Subcutaneous adipose tissue (tissue), 4 donors: ENCODE measurements around the gene N4BP3. TPM values are rescaled to one million over a fixed set of nuclear protein-coding genes. Genes with fewer than 3 reads are reported as not detected.

Experiments used
- CTCF ChIP-seq: fragments of 450-650 bp; IDR thresholded peaks from one replicate; pipeline ENCODE4 v1.5.1; 2016; ENCODE audit warnings: low read depth, mild to moderate bottlenecking, control low read depth, antibody characterized with exemption, moderate library complexity
- total RNA-seq, 4 donors: library from RNA; depleted of rRNA; stranded (reverse); fragments of >200 nt; gene quantifications; one replicate each; pipeline ENCODE4 v1.1.0, GENCODE V29; 2016

N4BP3 gene
- total RNA-seq, 4 donors from 2014 or later, result 0.17 to 3.0 (median 0.55) TPM

GRCh38 chr5:178112545-178112944 lies 787 bp upstream of the N4BP3 start:
- TF ChIP-seq CTCF, result no peak

GRCh38 chr5:178113841-178114324 lies 551 bp downstream of the N4BP3 start:
- TF ChIP-seq CTCF, result no peak

DNA sequence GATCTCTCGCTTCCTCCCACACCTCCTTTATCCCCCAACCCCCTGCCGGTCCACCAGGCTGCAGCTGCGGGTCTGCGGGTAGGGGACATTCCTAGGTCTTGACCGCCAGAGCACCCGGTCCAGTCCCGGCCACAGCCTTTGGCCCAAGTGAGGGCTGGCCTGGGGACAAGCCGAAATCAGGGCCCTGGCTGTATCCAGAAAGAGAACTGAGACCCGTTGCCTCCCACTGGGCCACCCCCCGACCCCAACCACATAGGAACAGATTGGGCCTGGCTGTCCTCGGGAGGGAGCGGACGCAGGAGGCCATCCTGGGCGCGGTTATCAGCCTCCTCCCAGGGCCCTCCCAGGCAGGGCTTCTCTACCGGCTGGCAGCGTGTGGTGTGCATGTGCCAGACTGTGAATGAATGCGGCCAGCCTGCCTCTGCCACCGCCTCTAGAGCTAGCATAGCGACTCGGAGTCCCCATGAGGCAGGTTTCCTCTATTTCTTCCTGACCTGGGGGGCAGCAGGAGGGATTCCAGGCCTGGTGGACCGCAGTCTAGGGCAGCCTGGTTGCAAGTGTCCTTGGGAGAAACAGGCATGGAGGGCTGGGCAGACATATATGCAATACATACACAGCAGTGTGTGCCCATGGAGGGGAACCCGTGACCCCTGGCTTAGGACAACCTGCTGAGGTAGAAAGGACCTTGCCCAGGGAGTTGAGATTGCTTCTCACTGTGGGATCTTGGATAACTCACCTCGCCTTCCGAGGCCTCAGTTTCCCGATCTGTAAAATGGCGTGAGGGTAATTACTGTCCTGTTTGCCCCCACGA lies 1.2 kb downstream of the N4BP3 start:
- TF ChIP-seq CTCF, result no peak

DNA sequence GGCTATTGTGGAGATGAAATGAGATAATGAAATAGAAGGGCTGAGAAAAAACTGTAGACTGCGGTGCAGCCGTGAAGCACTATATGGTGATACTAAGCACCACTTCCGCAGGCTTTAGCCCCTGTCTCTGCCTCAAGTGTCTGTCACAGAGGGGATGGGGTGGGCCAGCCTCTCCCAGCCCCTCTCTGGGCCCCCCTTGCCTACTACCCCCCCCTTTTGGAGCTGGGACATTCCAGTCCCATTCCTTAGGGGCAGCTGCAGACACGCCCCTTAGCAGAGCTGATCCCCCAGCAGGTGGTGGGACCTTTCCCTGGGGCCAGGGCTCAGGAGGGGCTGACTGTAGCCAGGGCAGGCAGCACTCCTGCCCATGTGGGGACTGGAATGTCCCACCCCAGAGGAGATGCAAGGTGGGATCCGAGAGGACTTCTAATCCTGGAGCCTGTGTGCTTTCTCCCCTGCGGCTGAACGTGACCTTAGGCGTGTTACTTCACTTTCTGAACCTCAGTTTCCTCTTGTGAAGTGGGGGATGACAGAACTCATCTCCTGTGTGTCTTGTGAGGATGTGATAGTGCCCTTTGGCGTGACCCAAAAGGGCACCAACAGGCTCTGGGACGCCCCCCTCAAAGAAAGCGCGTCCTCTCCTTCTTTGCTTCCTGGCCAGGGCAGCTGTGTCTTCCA lies 1.9 kb downstream of the N4BP3 start:
- no peak for TF ChIP-seq CTCF

GRCh38 chr5:178115814-178116142 lies 2.4 kb downstream of the N4BP3 start:
- no peak for TF ChIP-seq CTCF

DNA sequence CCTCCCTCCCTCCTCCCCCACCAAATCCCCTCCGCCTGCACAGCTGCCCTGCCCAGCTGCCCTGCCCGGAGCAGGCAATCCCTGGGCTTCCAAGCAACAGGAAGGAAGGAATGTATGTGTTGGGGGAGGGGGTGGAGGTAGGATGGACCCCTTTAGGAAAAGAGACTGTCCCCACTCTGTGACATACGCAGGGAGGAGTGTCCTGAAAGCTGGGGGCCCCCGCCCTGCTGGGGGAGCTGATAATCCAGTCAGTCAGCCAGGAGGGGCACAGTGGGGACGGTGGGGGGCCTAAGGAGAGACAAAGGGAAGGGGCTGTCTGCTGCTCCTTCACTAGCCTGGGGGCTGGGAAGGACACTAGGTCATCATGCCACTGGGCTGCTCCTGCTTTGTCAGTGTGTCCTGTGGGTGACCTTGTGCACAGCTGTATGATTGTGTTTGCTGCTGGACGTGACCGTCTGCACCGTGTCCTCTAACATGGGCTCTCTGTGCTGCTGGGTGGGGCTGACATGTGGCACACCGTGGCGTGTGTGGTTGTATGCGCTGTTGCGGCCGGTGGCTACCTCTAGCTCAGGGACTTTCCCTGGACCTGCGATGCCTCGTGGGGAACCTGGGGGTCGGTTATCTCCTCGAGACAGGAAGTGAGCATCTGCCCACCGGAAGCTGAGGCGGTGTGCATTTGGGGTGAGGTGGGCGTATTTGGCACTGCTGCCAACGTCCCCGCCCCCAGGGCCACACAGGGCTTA lies 3.0 kb downstream of the N4BP3 start:
- TF ChIP-seq CTCF, result no peak
